Measurements from ENCODE around the gene HAPSTR1.

The HAPSTR1 gene

GRCh38 chr16:9094011-9094846 is 2.8 kb downstream of the HAPSTR1 start:
- Histone ChIP-seq H3K4me3 (peak overlapping the region; percentile 87 to 99 (median 96)), H3K27ac (peak overlapping the region in 6 of 21 experiments; percentile 10 to 100 (median 76))

- H3K27ac ChIP-seq: peak overlapping the region in 4 of 21 experiments; percentile 4 to 29 (median 20)
- H3K4me3 ChIP-seq: peak overlapping the region in 2 of 7 experiments; percentile 90 to 94
Measured at GRCh38 chr16:9095171-9095570, 3.7 kb downstream of the HAPSTR1 start.

- Histone ChIP-seq H3K27ac (peak overlapping the region in 3 of 21 experiments; percentile 4 to 29 (median 10)), H3K4me3 (peak overlapping the region in 2 of 7 experiments; percentile 90 to 94)
Measured at GRCh38 chr16:9095656-9096397, 4.4 kb downstream of the HAPSTR1 start.

- peak overlapping the region in 1 of 21 experiments; percentile 52 for H3K27ac ChIP-seq
- no peak overlapping the region for H3K4me3 ChIP-seq
Measured at GRCh38 chr16:9096416-9096952, 5.0 kb downstream of the HAPSTR1 start.

- H3K4me3 ChIP-seq: no peak overlapping the region
- H3K27ac ChIP-seq: peak overlapping the region in 1 of 21 experiments; percentile 52
Measured at GRCh38 chr16:9097266-9098219, 6.1 kb downstream of the HAPSTR1 start.

- no peak overlapping the region for H3K4me3 ChIP-seq
- peak overlapping the region in 4 of 21 experiments; percentile 5 to 50 (median 29) for H3K27ac ChIP-seq
Measured at GRCh38 chr16:9098377-9099090, 7.1 kb downstream of the HAPSTR1 start.

GRCh38 chr16:9099131-9099625 is 7.7 kb downstream of the HAPSTR1 start:
- H3K27ac ChIP-seq: peak overlapping the region in 6 of 21 experiments; percentile 5 to 50 (median 31)
- no peak overlapping the region for H3K4me3 ChIP-seq

GRCh38 chr16:9102379-9102778 is 10.9 kb downstream of the HAPSTR1 start:
- H3K27ac ChIP-seq: peak overlapping the region in 1 of 21 experiments; percentile 7
- no peak overlapping the region for H3K4me3 ChIP-seq

- no peak overlapping the region for H3K27ac ChIP-seq
- H3K4me3 ChIP-seq: no peak overlapping the region
Measured at GRCh38 chr16:9102943-9103342, 11.5 kb downstream of the HAPSTR1 start.

- no peak overlapping the region for H3K27ac ChIP-seq
- H3K4me3 ChIP-seq: no peak overlapping the region
Measured at GRCh38 chr16:9103546-9103945, 12.1 kb downstream of the HAPSTR1 start.

GRCh38 chr16:9105189-9105588 is 13.7 kb downstream of the HAPSTR1 start:
- no peak overlapping the region for H3K4me3 ChIP-seq
- H3K27ac ChIP-seq: no peak overlapping the region

GRCh38 chr16:9107025-9107970 is 15.9 kb downstream of the HAPSTR1 start:
- peak overlapping the region in 1 of 21 experiments; percentile 6 for H3K27ac ChIP-seq
- H3K4me3 ChIP-seq: no peak overlapping the region

GRCh38 chr16:9109255-9109654 is 17.8 kb downstream of the HAPSTR1 start:
- Histone ChIP-seq H3K4me3 (no peak overlapping the region), H3K27ac (peak overlapping the region in 1 of 21 experiments; percentile 12)

GRCh38 chr16:9112166-9112843 is 20.9 kb downstream of the HAPSTR1 start:
- H3K27ac ChIP-seq: peak overlapping the region in 1 of 21 experiments; percentile 14

GRCh38 chr16:9112844-9113186 is 21.4 kb downstream of the HAPSTR1 start:
- Histone ChIP-seq H3K4me3 (no peak overlapping the region), H3K27ac (peak overlapping the region in 1 of 21 experiments; percentile 29)

More at GRCh38 chr16:9112166-9112843, 20.9 kb downstream of the HAPSTR1 start:
- no peak overlapping the region for H3K4me3 ChIP-seq

GRCh38 chr16:9113707-9114106 is 22.3 kb downstream of the HAPSTR1 start:
- no peak overlapping the region for H3K4me3 ChIP-seq
- peak overlapping the region in 1 of 21 experiments; percentile 20 for H3K27ac ChIP-seq

GRCh38 chr16:9114112-9114511 is 22.7 kb downstream of the HAPSTR1 start:
- Histone ChIP-seq H3K4me3 (no peak overlapping the region), H3K27ac (peak overlapping the region in 2 of 21 experiments; percentile 1 to 20)
